Keratinocyte (primary cell): ENCODE results near the gene BANP. TPM values are rescaled to one million over a fixed set of nuclear protein-coding genes. Genes with fewer than 3 reads are reported as not detected.
"Not testable (repeated sequence)": the region's sequence is repeated elsewhere in the genome, so short reads cannot be mapped to it uniquely, and the experiment has no call there.

Experiments
- DNase-seq: peaks from one replicate; pipeline ENCODE4 v3.0.0-alpha.2; 2011; ENCODE audit warnings: low read depth, missing footprints, low spot score
- FAIRE-seq: peaks from 2 replicates; lab custom pipeline; 2011; peaks lifted over from hg19 to GRCh38; lab: Jason Lieb, UNC
- H2AFZ ChIP-seq: 2 replicates; pipeline ENCODE4 v1.6.0; 2012; ENCODE audit warnings: low read length, control low read depth, inconsistent platforms; ENCODE audit not compliant: control insufficient read depth
- H3K27ac ChIP-seq: 2 replicates; pipeline ENCODE4 v1.5.1; 2011; ENCODE audit warnings: low read length; ENCODE audit not compliant: control insufficient read depth, insufficient read depth
- H3K27me3 ChIP-seq: 3 replicates; pipeline ENCODE4 v1.6.0; 2011; ENCODE audit warnings: low read length; ENCODE audit not compliant: control insufficient read depth, insufficient read depth; ENCODE audit errors: extremely low read depth
- H3K36me3 ChIP-seq, 2 experiments: 2 replicates in 1 of 2; 3 replicates in 1 of 2; pipeline ENCODE4 v1.5.1; 2011; ENCODE audit warnings: low read length in 2 of 2, mild to moderate bottlenecking in 1 of 2; ENCODE audit not compliant: control insufficient read depth in 2 of 2, insufficient read depth in 2 of 2; ENCODE audit errors: extremely low read depth in 1 of 2
- H3K4me1 ChIP-seq: 3 replicates; pipeline ENCODE4 v1.5.1; 2011; ENCODE audit warnings: low read length; ENCODE audit not compliant: control insufficient read depth, insufficient read depth; ENCODE audit errors: extremely low read depth
- H3K4me2 ChIP-seq: 3 replicates; pipeline ENCODE4 v1.6.0; 2011; ENCODE audit warnings: low read depth, low read length; ENCODE audit not compliant: control insufficient read depth, insufficient read depth; ENCODE audit errors: extremely low read depth
- H3K4me3 ChIP-seq, 3 experiments: fragments of 200-600 bp in 1 of 3; sonication (generic) in 1 of 3; 2 replicates in 2 of 3; 3 replicates in 1 of 3; pipeline ENCODE4 v1.5.1; 2011 to 2016; ENCODE audit warnings: low read length in 3 of 3, mild to moderate bottlenecking in 3 of 3, control low read depth in 2 of 3, inconsistent platforms in 1 of 3, low read depth in 1 of 3, mixed read lengths in 1 of 3, mixed run types in 1 of 3, moderate library complexity in 1 of 3; ENCODE audit not compliant: control insufficient read depth in 2 of 3, insufficient read depth in 2 of 3; ENCODE audit errors: extremely low read depth in 1 of 3
- H3K79me2 ChIP-seq: 2 replicates; pipeline ENCODE4 v1.6.0; 2012; ENCODE audit warnings: low read length; ENCODE audit not compliant: control insufficient read depth, insufficient read depth
- H3K9ac ChIP-seq: 3 replicates; pipeline ENCODE4 v1.6.0; 2011; ENCODE audit warnings: low read length; ENCODE audit not compliant: control insufficient read depth, insufficient read depth; ENCODE audit errors: extremely low read depth
- H3K9me1 ChIP-seq: 3 replicates; pipeline ENCODE4 v1.6.0; 2011; ENCODE audit warnings: low read length; ENCODE audit not compliant: control insufficient read depth, insufficient read depth; ENCODE audit errors: extremely low read depth
- H3K9me3 ChIP-seq: 2 replicates; pipeline ENCODE4 v1.5.1; 2012; ENCODE audit warnings: low read depth, low read length; ENCODE audit not compliant: control insufficient read depth
- H4K20me1 ChIP-seq: 3 replicates; pipeline ENCODE4 v1.6.0; 2011; ENCODE audit warnings: low read length; ENCODE audit not compliant: control insufficient read depth, insufficient read depth; ENCODE audit errors: extremely low read depth
- CTCF ChIP-seq, 3 experiments: IDR thresholded peaks in 1 of 3; conservative IDR thresholded peaks in 1 of 3; optimal IDR thresholded peaks in 1 of 3; 2 replicates in 2 of 3; 3 replicates in 1 of 3; pipeline versions ENCODE3 to v1.5.1; 2011; ENCODE audit warnings: low read length in 3 of 3, mild to moderate bottlenecking in 3 of 3, moderate library complexity in 2 of 3, control low read depth in 1 of 3, inconsistent platforms in 1 of 3; ENCODE audit not compliant: insufficient read depth in 2 of 3; ENCODE audit errors: extremely low read depth in 1 of 3
- EZH2 ChIP-seq: IDR thresholded peaks from one replicate; pipeline ENCODE4 v1.6.1; 2012; ENCODE audit warnings: inconsistent platforms, mild to moderate bottlenecking, low read length, moderate library complexity
- dilution Hi-C: fragments of 300-500 bp; cut with MboI; formaldehyde crosslinking; loops from one replicate; pipeline ENCODE4 v1.7.0; 2020; ENCODE audit warnings: low sequenced_read_pairs; ENCODE audit not compliant: extremely low pct_ligation_motif_present
- polyA plus RNA-seq, 5 experiments: library from polyadenylated mRNA; depleted of rRNA in 3 of 5; stranded (reverse) in 3 of 5; stranded (forward) in 1 of 5; unstranded in 1 of 5; fragments of >200 nt; gene quantifications; 1 replicate in 1 of 5; 2 replicates in 3 of 5; 3 replicates in 1 of 5; pipeline versions ENCODE4 v1.2.1 to v1.2.3, GENCODE V29; 2011 to 2012; ENCODE audit warnings: missing spikeins in 2 of 5, low read depth in 1 of 5, low replicate concordance in 1 of 5

The BANP gene
- polyA plus RNA-seq, 1 donor (not counting 4 experiments of a cell fraction or from before 2014, with no cell fraction given), result 10.8 TPM

GRCh38 chr16:87934752-87935425, 16.3 kb upstream of the BANP start:
- DNase-seq, H3K9ac ChIP-seq, H3K9me3 ChIP-seq, FAIRE-seq, H3K4me2 ChIP-seq, H3K4me3 ChIP-seq, H3K4me1 ChIP-seq, H2AFZ ChIP-seq, H4K20me1 ChIP-seq, H3K9me1 ChIP-seq, H3K36me3 ChIP-seq, dilution Hi-C loops, H3K27ac ChIP-seq, H3K79me2 ChIP-seq, H3K27me3 ChIP-seq: not testable (repeated sequence)

- H2AFZ ChIP-seq, H3K9ac ChIP-seq, H4K20me1 ChIP-seq, dilution Hi-C loops, H3K36me3 ChIP-seq, H3K27me3 ChIP-seq, H3K4me3 ChIP-seq, H3K79me2 ChIP-seq, FAIRE-seq, H3K27ac ChIP-seq, H3K4me1 ChIP-seq, H3K9me3 ChIP-seq, DNase-seq, H3K9me1 ChIP-seq, H3K4me2 ChIP-seq: not testable (repeated sequence)
These were observed 15.2 kb upstream of the BANP start for GRCh38 chr16:87936016-87936374.

GRCh38 chr16:87936375-87937230, 14.6 kb upstream of the BANP start, which contains the start of gene CA5A:
Gene CA5A, minus strand, starts transcription at chr16:87936529. Its CDS starts 79 bp downstream, at chr16:87936450.
- no peaks in the 10 kb centered on the region for H3K9me3 ChIP-seq
- H3K27ac ChIP-seq, result no peak within 1 kb of the TSS
- dilution Hi-C loops, result no loop called here
- no peaks in the 10 kb centered on the region for H3K36me3 ChIP-seq
- no peaks in the 10 kb centered on the region for H3K9me1 ChIP-seq
- H2AFZ ChIP-seq, result no peak within 1 kb of the TSS
- H3K4me3 ChIP-seq, result no peak within 1 kb of the TSS
- no peak within 1 kb of the TSS for H3K4me2 ChIP-seq
- no peaks in the 10 kb centered on the region for H3K27me3 ChIP-seq
- no peak within 1 kb of the TSS for H3K9ac ChIP-seq
- TF ChIP-seq CTCF (optimal IDR thresholded peaks at IDR 0.05 in 1 of 3, IDR thresholded peaks at IDR 0.05 in 1 of 3, conservative IDR thresholded peaks at IDR 0.05 in 1 of 3; ENCODE audit: extremely low read depth in 1 of 3, insufficient read depth in 2 of 3, low read length in 3 of 3), result no peak
- no peak for TF ChIP-seq EZH2
- H3K4me1 ChIP-seq, result no peaks in the 10 kb centered on the region
- no peaks in the 10 kb centered on the region for H4K20me1 ChIP-seq
- H3K79me2 ChIP-seq, result no peaks in the 10 kb centered on the region
- FAIRE-seq, result no peak
- no peak for DNase-seq

GRCh38 chr16:87937231-87937542, 14.0 kb upstream of the BANP start:
- DNase-seq, H2AFZ ChIP-seq, H3K4me3 ChIP-seq, H3K36me3 ChIP-seq, H3K79me2 ChIP-seq, FAIRE-seq, H3K9me3 ChIP-seq, H3K4me1 ChIP-seq, H3K9me1 ChIP-seq, dilution Hi-C loops, H3K27ac ChIP-seq, H3K4me2 ChIP-seq, H3K27me3 ChIP-seq, H3K9ac ChIP-seq, H4K20me1 ChIP-seq: not testable (repeated sequence)
